NCI-H345 treated with DMSO at 0.1 percent for 48 hours (cell line): ENCODE measurements around the gene ALX4.

Experiments used
- DNase-seq: peaks from one replicate; lab custom pipeline; 2025; ENCODE audit not compliant: unreplicated experiment; lab: John Stamatoyannopoulos, UW

ALX4 gene

DNA sequence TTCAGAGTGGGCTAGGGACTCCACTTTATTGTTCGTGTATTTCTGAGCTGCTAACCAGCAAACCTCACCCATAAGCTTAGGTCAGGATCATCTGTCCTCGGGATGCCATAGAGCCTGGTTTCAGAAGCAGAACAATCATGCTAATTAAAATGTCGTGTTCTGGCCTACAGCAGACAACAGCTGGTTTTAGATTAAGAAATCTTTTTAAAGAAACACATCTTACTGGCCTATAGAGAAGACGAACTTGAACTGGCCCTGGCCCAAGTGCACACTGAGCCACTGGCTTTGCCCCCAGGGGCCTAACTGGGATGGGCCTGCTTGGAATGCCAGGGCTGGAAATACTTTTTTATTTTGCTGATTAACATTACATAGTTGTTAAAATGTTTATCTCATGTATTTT is 63.2 kb downstream of the ALX4 start:
- no peak for DNase-seq

DNA sequence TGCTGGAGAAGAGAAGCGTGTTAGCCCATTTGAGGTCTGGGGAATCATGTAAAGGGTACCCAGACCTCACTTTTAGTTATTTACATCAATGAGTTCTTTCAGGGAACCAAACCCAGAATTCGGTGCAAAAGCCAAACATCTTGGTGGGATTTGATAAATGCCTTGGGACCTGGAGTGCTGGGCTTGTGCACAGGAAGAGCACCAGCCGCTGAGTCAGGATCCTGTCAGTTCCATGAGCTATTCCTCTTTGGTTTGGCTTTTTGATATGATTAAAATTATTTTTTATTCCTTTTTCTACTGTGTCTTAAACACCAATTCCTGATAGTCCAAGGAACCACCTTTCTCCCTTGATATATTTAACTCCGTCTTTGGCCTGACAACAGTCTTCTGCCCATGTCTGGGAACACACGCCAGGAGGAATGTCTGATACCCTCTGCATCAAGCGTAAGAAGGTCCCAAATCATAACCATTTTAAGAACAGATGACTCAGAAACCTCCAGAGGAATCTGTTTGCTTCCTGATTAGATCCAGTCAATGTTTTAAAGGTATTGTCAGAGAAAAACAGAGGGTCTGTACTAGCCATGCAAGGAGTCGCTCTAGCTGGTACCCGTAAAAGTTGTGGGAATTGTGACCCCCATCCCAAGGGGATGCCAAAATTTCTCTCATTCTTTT is 65.2 kb downstream of the ALX4 start:
- no peak for DNase-seq

DNA sequence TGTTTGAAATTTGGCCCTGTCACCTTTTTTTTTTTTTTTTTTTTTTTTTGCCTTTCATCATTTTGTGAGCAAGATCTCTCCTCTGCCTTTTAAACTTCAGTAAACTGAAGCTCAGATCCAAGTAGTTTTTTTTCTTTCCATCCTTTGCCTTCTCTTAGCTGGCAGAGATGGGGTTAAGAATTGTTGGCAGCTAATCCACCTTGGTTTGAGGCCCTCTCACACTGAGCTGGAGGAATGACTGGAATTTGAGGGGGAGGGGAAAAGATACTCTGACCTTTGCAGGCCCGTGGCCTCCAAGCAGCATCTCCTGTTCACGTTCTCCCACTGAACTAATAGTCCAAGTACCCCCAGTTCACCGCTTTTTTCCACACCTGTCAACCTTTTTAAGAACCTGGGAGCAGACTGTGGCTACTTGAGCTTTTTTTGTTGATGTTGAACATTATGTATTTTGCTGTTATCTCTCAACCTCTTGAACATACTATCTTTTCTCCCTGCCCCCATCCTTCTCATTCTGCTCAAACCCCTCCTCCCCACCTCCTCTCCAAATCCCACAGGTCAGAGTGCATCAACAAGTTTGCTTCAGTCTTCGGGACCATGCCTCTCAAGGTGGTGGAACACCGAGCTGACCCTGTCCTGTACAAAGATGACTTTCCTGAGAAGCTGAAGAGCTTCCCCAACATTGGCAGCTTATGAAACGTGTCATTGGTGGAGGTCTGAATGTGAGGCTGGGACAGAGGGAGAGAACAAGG is 66.2 kb downstream of the ALX4 start:
- DNase-seq: no peak

DNA sequence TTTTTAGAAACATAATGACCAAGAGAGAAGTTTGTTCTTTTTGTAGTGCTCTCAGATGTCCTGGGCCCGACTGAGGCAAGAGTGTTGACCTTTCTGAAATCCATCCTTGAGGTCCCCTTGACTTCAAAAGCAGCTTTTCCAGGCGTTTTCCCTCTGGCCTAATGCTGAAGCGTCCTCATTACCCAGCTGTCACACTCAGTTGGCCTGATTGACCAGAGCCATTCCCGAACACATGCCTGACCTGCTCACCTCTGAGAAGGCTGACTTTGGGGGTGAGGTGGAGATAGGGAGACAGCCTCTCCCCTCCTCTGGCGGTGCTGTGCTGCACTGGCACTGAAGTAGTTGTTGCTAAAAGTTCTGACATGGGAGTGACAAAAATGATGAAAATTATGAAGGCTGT is 66.9 kb downstream of the ALX4 start:
- no peak for DNase-seq

DNA sequence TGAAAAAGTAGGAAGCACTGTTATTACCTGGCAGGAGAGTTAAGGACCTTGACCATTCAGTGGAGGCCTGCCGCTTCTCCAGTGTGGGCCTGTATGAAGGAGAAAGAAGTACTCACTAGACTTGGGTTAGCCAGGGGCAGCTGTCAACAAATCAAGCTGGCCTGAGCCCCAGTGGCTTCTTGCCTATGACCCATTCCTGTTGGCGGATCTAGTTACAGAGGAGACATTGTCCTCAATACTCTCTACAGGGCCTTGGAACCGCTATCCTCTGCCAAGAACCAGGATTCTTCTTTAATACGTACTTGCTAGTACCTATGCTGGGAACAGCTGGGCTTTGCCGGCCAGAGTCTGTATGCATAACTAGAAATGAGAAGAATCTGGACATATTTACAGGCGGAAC is 68.1 kb downstream of the ALX4 start:
- no peak for DNase-seq

DNA sequence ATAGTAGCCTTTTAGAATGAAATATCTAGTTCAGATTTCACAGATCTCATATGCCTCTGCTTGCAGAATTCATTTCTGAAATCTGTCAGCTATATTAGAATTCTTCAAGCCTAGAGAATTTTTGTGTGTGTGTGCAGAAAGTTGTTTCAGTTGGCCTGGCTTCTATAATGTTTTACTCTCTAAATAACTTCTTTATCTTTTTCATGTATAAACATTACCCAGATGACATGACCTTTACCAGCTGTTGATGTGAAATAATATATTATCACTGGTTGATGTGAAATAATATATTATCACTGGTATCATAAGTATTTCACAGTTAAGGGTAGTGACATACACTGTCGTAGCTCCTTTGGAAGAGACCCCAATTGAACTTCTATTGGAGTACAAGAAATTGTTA is 72.8 kb downstream of the ALX4 start:
- DNase-seq: no peak

DNA sequence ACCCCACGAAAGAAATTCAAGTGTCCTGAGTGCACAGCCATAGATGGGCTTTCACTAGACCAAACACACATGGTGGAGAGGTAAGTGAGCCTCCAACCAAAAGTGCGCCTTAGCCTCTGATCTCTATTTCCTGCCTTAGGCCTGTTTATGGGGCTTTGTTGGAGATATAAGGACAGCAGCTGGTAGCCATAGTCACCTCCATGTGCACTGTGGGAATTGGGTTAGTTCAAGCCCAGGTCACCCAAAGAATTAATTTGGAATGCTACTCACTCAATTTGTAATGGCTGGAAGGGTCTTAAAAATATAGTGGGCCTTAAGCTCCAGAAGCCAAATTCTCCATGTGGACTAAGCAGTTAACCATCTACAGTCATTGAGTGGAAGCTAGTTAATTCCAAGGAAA is 73.6 kb downstream of the ALX4 start:
- no peak for DNase-seq

DNA sequence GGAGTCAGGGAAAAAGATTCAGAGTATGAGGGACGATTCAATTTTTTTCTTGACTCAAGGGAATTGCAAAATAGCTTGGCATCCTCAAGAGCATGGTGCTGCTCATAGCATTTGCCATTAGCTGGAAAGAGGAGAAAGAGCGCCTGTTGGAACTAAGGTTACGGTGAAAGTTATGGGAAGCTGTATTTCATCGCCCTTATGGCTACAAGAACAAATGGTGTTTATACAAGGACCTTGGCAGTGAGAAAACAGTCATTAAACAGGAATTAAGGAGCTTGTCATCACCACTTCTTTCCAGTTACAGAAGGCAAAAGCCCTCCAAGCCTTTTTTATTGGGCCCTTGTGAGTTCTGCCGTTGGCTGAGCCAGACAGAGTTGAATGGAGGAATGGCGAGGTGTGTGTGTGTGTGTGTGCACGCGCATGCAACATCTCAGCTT is 74.2 kb downstream of the ALX4 start:
- DNase-seq: no peak

DNA sequence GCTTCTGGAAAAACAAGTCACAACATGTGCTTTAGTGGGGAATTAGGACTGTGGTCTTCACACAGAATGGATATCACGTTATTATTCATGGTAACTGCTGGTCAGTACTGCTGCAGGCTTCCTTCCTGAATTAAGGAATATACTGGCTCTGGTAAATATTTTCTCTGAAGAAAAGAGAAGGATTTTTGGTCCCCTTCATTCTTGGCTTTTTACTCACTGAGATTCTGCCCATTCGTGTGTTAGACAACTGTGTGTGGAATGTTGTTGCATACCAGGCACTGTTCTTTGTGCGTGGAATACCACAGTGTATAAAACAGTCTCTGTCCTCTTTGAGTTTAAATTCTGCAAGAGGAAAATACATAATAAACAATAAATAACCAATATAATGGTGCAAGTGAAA is 80.3 kb downstream of the ALX4 start:
- DNase-seq: no peak

DNA sequence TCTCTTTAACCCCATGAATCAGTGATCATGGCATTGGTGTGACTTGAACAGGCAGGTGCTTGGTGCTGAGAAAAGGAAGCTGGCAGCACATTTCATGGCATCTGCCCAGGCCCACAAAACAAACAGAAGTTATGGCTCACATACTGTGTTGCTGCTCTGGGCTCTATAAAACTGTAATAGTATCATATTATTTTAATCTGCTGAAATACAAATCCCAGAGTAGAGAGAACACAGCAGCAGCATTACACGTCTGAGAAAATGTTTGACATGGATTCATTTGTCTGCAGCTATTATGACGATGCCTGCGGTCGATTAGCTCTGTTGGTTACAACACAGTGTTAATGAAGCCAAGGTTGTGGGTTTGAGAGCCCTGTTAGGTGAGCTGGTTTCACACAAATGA is 80.8 kb downstream of the ALX4 start:
- no peak for DNase-seq

DNA sequence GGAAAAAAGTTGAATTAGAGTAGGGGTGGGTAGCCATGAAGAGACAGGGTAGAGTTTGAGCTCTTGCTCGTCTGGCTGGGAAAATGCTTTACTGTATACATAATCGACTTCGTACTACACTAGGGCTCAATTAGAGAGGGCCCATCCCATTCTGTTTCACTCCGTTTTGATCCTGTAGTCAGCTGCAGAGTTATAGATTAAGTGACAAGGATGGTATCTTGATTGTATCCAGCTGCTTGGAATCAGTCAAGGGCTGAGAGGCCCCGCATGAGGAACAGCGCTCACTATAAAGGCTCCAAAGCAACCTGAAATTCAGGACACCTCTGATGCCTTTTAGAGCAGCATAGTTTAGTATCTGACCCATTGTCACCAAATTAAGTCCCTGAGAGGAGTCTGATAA is 81.6 kb downstream of the ALX4 start:
- no peak for DNase-seq

DNA sequence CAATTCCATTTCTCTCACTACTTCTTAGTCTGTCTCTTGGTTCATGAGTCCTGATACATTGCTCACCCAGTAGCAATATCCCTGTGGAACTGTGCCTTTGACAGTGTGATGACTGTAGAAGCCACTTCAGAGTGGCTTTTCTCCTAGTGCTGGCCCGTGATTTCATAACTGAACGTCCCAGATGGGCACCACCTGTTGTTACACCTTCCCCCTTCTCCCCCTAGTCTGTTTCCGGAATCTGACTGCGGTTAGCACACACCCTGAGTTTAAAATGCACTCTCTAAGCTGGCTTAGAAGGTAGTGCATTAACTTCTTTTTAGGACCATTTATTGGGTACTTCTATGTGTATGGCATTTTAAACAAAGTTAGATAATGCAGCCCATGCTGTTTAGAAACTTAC is 83.0 kb downstream of the ALX4 start:
- DNase-seq: no peak

DNA sequence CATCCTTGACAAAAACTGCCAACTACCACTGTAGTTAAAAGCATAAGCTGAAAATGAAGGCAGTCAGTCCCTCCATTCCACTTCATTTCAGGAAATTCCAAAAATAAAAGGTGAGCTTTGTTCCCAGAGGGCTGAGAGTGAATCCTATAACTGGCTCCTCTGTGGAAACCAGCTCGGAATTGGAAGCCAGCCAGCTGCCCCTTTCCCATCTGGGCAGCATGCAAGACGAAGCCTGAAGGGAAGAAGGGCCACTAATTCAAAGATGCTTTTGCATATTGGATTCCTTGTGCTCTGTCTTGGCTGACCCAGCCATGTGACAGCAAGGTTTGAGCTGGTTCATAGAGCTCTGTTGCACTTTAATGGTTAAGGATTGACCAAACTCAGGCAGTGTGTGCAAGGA is 83.4 kb downstream of the ALX4 start:
- DNase-seq: no peak

DNA sequence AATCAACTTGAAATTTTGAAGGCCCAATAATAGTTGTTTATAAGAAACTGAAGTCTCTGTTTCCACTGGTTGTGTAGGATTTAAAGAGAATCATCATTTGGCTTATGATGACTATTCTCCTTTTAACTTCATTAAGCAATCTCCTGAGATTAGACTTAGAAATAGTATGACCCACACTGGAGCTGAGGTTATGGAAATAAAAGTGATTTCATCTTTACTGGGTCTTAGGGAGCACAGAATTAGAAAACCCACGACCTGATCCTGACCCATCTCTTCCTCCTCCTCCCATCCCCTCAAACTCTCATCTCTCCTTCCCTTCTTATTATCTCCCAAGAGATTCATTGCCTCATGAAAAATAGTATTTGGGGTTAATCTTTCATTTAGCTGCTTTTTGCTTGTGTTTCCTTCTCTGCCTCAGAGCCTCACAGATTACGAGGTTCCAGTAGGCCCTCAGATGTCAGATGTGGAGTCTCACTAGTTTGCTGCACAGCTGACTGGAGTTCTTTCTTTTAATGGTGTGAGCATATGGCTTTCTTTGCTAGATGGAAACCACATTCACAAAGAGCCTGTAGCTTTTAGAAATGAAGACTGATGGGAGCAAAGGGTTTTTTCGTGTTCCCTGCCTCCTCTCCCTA is 85.0 kb downstream of the ALX4 start:
- no peak for DNase-seq

DNA sequence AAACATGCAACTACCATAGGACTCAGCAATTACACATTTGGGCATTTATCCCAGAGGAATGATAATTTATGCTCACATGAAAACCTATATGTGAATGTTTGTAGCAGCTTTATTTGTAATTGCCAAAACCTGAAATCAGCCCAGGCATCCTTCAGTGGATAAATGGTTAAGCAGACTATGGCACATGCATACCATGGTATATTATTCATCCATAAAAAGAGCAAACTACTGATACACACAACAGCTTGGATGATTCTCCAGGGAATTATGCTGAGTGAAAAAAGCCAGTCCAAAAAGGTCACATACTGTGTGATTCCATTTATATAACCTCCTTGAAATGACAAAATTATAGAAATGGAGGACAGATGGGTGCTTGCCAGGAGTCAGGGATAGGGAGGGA is 86.7 kb downstream of the ALX4 start:
- DNase-seq: no peak

DNA sequence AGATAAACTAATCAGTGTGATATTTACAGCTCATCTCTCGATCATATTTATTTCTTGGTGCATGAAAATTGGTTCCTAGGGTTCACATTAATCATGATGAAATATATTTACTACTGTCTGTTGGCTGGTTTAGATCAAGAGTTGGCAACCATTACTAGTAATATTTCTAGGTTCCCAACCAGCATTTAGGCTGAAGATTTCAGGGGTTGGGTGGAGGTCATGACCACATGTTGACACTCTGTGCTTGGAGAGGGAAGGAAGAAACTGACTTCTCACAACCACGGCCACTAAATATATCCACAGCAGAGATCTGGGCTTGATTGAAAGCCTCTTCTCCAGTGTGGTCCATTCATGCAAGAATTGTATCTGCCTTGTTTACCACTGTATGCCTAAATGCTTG is 87.9 kb downstream of the ALX4 start:
- no peak for DNase-seq

DNA sequence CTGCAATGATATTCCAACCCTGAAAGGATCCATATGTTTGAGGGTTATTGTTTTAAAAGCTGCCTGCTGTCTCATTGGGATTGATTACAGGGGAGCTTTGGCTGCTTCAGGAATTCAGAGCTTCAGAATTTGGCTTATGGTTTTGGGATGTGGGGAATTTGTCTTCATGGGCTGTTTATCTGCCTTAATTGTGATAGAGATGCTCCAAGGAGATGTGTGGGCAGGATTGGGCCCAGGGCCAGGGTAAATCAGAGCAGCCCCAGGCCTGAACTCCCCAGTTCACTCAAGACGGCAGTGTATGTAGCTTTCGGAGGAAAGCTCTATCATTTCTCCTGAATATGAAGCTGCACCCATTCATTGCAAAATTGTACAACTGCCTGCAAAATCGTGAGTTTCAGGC is 88.5 kb downstream of the ALX4 start:
- no peak for DNase-seq

DNA sequence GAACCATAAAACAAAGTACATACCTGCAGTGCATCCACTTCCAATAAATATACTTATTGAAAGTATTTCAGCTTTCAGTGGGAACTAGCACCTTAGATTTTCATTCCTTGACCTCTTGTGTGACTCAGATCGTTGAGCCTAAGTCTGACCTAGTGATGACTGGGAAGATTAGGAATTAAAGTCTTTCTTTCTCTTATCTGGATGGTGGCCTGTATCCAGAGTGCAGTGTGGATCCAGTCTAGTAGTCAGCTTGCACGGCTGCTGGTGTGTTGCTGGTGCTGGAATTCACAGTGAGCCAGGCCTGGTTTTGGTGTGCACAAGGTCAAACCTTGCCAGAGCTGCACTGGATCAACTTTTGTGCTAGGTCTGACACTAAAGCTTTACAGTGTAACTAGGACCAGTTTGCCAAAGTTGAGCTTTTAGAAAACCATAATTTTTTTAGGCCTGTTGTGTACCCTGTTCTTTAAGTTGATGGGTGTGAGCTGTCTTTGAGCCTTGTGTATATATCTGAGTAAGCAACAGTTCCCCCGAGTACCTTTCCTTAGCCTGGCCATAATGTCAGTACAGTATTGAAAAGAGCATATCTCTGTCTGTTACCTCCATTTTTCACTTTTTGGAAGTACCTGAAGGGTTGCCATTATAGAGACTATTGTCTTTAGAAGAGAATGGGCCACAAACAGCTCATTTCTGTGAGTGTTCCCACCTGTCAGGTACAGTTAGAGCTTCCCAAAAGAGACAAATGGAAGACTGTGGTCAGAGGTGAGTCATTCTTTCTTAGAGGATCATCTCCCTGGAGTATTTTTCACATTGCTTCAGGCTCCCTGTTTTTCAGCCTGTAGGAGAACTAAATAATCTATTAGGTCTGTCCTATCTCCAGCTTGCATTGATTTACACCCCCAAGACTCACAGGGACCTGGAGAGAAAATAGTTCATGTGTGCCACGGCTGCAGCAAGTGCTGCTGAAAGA is 89.8 kb downstream of the ALX4 start:
- no peak for DNase-seq

DNA sequence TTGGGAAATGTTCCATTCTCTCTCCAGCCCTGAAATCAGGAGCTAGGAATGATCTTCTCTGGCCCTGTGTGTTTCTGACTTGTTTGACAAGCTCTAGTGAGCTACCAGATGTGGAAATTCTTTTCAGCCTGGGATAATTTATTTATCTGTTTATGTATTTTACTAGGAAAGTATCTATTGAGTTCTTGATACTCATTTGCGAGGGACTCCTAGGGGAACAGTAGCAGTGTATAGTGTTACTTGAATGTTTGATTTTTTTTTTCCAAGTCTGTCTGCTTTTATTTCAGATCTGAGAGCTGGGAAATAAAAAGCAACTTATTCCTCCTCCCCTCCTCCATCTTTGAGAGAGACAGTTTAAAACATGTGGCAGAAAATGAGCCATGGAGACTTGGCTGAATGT is 92.5 kb downstream of the ALX4 start:
- no peak for DNase-seq

DNA sequence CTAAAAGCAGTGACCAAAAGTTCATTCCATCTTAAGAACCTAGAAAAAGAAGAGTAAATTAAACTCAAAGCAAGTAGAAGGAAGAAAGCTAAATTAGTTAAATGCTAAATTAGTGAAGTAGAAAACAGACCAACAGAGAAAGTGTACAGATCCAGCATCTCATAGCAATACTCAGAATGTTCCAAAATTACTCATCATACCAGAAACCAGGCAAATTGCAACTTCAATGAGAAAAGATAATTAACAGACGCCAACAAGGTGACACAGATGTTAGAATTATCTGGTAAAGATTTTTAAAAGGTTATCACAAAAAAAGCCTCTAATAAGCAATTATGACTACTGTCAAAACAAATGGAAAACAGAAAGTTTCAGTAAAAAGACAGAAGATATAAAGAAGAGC is 96.8 kb downstream of the ALX4 start:
- DNase-seq: no peak

DNA sequence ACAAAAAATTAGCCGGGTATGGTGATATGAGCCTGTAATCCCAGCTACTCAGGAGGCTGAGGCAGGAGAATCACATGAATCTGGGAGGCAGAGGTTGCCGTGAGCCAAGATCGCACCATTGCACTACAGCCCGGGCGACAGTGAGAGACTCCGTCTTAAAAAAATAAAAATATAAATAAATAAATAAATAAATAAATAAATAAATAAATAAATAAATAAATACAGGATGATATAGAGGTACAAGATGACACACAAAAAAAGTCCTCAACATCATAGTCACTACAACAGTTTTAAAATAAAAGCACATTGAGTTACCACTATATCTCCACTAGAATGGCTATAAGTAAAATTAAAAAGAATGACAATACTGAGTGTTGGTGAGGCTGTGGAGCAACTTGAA is 97.8 kb downstream of the ALX4 start:
- no peak for DNase-seq
